Inferior parietal cortex (tissue), 1 donor: ENCODE data around the gene DHX8.

Source experiments
- DNase-seq: peaks from one replicate; pipeline ENCODE4 v3.0.0-alpha.2; 2016; ENCODE audit errors: extremely low spot score

DHX8 gene

DNA sequence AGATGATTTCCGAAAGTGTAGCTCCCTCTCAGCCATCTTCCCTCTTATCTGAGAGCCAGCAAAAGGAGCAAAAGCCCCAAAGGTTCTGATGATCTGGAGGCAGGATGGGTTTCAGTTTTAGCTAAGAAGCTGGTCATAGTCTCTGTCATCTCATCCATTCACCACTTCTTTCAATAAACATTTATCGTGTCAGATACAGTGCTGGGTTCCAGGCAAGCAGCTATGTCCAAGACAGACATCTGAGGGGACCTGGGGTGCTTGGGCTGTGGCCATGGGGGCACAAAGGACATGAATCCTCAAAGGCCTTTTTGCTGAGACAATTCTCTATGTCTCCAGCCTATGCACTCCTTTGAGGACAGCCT, 63.4 kb downstream of the DHX8 start:
- DNase-seq, result no peak

DNA sequence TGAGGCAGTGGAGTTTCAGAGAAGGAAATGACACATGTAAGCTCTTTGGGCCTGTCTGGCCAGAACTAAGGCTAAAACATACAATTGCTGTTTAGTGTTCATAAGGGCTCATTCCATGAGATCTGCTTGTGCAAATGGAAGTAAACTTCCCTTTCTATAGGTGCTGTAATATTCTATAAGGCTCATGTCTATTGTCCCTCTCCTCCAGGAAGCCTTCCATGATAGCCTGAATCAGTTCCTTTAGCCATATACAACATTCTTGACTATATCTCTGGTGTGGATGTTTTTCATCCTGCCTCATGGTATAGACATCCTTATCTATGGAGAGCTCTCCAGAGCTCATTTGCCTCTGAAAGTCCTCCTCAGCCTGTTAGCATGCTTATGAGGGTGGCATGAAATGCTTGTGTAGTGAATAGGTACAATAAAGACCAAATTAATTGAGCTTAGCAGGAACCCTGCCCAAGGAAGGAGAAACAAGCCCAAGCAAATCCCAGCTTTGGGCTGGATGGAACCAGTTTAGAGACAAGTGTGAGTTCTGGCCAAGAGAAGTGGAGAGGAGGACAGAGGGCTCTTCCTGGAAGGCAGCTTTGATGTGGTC, 64.0 kb downstream of the DHX8 start:
- no peak for DNase-seq

DNA sequence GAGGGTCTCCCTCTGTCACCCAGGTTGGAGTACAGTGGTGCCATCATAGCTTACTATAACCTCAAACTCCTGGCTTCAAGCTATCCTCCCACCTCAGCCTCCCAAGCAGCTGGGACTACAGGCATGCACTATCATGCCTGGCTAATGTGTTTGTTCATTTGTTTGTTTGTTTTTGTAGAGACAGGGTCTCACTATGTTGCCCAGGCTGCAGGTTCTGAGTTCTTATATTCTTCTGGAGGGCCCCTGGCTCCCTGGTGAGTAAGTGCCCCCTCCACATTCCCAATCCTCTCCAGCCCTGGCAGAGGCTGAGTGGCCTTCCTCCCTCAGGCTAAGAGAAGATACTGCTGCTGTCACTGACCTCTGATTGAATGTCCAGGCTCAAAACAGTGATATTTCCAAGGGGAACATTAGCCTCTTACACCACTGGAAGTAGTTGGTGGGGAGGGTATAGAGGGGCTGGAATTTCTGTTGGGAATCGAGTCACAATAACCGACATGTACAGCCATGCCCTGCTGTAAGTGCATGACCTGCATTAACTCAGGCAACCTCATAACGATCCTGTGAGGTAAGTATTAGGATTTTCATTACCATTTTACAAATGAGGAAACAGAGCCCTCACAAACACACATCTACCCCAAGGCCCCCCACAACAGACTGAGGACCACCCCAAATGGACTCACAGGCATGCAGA, 65.1 kb downstream of the DHX8 start:
- DNase-seq, result no peak

DNA sequence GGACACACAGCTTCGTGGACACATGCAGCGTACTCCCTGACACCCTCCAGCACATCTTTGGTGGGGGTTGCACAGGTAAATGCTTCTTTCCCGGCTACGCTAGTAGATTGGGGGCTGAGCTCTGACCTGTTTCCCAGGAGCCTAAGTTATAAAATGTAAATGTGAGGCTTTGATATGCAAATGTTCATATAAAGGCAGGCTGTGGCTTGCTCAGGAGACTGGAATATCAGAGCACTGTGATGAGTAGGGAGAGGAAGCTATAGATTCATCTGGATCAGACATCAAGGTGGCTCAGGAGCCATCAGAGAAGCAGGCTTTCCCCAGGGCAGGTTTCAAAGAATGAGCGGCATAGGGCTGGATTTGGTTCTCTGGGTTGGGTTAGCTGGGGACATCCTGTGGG, 65.7 kb downstream of the DHX8 start:
- DNase-seq, result no peak

DNA sequence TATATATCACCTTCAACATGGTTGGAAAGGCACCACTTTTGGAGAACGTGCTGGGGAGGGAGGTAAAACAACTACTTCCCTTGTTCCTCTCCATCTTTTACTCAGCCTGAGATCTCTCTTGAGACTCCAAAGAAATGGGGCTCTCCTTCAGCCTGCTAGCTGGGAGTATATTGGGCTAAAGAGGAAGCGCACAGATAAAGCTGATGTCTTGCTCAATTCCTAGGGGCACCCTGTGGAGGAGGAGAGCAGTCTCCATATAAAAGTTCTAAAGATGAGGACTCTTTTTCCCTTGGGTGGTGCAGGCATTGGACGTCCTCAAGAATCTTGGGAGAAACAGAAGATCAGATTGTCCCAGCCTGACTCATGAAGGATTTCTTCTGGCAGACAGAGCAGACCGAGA, 67.0 kb downstream of the DHX8 start:
- DNase-seq, result no peak

DNA sequence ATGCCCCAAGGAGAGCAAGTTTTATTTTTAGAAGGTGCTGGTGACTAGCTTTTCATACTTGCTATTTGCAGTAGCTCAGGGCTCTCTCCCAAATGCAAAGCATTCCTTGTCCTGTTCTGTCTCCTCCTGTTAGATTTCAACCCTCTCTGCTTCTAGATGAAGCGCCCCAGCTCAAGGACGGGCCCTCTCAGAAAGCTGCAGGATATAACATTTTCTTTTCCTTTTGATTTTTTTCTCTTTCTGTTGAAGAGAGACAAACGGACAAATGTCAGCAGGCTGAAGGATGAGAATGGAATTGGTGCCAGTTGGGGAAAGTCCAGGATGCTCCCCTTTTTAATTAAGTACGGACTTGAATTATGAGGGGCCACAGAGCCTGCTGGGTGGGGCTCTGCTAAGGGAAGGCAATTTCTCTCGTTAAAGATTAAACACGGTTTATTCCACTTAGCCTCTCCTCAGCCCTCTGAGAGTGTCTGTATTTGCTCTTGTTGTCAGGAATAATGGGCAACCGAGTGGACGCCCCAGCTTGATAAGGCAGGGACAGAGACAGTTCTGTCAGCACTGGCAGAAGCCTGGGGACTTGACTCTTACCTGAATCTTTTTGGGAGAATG, 68.6 kb downstream of the DHX8 start:
- no peak for DNase-seq

DNA sequence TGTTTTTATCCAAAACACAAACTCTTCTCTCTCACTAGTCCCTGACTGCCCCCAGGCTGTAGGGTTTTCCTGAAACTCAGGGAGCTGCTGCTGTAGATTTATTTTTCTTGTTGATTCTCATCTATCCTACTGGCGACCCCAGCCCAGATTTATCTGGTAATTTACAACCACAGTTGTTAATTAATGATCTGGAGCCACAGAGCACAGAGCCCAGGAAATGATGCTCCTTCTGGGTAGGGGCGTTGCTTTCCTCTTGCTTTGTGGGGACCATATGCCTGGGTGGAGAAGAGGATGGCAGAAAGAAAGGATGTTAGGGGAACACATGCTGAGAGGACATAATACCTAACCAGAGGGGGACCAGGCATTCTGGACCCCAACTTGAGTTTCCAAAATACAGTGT, 69.8 kb downstream of the DHX8 start:
- DNase-seq, result no peak

DNA sequence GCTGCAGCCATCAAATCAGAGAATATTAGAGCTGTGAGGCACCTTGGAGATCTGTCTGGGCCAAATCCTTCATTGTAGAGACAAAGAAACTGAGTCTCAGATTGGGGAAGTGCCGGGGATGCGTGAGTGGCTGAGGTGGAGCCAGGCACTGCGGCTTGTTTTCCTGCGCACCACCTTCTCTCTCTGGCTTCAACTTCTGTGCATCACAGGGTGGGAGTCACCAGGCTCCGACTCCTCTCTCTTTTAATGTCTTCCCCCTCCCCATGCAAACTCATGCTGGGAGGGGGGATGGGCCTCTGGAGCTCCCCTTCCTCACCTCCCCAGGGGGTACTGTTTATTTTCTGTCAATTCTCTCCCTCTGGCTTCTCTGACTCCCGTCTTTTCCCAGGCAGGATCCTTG, 71.1 kb downstream of the DHX8 start:
- no peak for DNase-seq

DNA sequence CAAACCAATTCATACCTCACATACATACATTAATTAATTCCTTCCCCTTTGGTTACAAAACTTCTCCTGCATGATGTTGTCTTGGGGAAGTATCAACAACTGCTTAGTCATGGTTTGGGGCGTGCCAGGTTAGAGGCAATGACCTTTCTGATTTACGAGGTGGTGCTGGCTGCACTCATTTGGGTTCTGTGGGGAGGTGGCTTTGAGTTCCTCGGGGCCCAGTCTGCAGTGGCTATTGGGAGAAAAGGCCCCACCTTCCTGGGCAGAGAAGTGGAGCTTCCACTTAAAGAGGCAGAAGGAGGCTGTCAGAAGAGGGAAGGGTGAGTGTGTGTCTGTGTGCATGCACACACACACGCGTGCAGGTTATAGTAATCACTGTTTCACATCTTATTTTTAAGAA, 72.5 kb downstream of the DHX8 start:
- DNase-seq, result no peak

DNA sequence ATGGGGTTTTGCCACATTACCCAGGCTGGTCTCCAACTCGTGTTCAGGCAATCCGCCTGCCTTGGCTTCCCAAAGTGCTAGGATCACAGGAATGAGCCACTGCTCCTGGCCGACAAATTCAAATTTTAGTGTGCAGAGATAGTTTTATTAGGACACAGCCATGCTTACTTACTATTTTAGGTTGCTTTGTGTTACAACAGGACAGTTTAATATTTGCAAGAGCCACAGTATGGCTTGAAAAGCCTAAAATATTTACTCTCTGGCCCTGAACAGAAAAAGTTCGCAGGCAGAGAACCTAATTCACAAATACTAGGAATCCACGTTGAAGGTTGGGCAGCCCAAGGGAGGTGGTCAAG, 75.0 kb downstream of the DHX8 start:
- DNase-seq, result no peak

DNA sequence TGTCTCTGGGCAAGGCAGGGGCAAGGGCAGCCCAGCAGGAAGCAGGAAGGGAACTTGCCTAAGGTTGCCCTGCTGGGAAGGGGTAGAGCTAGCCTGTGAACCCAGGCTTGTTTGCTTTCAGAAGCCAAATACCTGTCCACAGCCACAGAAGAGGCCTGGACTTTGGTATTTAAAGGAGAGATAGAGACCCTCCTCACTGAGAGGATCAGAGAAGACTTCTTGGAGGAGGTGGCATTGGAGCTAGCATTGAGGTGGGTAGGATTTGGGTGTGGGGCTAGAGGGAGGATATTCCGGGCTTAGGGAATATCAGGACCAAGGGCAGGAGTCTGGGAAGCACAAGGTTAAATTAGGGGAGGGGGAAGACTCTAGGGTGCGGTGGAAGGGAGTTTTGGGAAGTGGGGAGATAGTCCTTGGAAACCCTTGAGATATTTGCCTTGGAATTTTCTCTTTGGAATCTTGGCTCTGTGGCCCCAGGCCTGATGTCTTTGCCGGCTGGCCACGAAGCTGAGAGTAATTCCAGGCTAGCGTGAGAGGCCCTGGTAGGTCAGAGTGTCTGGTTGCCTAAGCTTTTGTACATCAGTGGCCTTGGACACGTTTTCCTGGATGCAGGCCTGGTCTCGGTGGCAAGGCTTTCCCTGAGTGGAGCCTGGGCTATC, 75.5 kb downstream of the DHX8 start:
- DNase-seq, result no peak

DNA sequence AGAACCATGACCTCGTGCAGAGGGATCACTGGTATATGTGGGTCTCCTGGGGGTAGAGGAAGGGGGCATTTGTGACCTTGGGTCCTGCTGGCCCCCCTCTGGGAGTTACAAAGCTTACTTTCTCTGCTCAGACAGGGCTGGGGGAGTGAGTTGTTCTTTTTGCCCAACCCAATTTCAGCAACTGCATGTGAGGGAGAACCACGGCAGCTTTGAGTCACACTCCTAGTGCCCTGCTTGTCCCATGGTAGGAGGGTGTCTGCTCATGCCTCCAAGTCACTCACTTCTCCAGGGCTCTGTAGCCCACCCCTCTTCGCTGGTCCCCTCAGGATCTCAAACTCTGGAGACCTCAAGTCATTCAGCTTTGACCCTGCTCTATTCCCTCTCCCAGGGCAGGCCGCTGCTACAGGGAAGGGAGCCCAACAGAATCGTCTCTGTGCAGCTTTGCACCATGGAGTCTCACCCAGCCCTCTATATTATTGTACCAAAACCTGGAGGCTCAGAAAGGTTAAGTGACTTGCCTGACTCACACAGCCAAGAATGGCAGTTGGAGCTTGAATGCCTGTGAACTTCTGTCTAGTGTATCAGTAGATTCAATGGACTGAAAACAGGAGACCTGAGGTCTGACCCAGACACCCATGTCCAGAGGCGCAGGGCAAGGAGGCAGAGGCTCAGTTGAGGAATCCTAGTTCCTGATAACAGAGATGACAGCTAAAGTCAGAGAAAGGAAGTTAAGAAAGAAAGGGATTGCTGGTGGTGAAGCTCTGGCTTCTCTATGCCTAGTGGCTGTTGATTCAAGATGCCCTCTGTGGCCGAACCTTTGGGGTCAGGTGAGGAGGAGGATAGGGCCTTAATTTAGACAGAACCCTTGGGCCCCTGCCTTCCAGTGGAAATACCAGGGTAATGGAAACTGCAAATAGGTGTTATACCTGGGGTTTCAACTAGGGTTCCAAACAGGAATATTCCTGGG, 77.0 kb downstream of the DHX8 start:
- no peak for DNase-seq

DNA sequence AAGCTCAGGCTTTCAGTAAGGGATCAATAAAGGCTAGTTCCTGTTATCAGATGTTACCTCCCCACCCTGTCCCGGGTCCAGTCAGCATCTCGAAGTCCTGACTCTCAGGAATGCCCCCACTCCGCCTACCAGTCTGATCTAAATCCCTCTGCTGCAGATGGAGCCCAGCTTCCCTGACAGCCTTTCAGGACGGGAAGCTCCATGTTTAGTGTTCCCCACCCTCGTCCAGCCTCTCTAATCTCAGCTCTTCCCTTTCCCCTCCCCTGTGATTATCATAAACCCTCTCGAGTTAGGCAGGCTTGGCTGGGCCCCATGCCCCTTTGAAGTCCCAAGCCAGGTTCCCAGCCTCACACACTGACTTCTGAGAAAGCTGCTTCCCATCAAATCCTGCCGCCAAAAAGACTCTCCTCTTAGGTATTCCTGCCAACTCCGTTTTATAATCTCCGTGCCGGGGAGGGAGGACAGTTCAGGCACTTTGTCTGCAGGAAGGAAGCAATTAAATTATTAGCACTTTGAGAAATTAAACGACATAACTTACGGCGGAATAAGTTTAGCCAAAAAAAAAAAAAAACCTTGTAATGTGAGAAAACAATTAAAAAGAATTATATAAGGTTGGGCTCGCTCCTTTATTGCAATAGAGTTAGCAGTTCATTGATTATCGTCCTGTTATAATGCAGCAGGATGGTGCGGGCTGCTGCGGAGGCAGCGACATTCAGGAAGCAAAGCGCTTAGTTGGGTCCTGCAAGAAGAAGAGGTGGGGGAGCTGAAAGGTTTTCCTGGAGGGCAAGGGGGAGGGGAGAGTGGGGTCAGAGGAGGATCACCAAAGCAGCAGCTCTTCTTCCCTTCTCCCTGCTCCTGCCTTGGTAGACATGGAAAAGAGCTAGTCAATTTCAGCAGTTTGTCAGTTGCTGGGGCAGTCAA, 79.2 kb downstream of the DHX8 start:
- DNase-seq, result no peak

DNA sequence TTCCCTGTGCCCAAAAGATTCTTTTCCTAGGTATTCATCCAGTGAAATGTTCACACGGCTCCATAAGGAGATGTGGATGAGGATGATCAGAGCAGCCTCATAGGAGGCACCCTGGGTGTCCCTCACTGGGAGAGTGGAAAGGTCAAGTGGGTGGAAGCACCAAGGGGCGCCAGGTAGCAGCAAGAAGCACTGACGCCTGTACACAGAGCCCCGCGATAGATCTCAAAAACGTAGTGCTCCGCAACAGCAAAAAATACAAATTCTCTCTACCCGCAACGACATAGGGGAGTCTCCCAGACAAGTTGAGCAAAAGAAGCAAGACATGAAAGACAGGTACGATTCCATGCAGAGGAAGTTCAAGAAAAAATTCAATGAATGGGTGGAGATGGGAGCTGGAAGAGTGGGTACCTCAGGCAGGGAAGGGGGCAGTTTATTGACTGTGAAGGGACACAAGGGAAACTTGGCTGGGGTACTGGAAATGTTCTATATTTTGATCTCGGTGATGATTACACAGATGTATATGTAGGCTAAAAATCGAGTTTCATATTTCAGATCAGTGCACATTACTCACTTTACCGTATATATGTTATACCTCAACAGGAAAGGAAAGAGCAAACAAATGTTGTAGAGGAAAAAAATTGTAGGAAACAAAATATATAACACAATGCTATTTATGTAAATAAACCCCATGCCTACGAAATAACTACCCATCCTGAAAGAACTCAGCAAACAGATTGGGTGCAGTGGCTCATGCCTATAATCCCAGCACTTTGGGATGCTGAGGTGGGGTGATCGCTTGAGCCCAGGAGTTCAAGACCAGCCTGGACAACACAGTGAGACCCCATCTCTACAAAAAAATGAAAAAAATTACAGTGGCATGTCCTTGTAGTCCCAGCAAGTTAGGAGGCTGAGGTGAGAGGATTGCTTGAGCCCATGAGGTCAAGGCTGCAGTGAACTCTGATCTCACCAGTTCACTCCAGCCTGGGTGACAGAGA, 80.1 kb downstream of the DHX8 start:
- DNase-seq, result no peak

DNA sequence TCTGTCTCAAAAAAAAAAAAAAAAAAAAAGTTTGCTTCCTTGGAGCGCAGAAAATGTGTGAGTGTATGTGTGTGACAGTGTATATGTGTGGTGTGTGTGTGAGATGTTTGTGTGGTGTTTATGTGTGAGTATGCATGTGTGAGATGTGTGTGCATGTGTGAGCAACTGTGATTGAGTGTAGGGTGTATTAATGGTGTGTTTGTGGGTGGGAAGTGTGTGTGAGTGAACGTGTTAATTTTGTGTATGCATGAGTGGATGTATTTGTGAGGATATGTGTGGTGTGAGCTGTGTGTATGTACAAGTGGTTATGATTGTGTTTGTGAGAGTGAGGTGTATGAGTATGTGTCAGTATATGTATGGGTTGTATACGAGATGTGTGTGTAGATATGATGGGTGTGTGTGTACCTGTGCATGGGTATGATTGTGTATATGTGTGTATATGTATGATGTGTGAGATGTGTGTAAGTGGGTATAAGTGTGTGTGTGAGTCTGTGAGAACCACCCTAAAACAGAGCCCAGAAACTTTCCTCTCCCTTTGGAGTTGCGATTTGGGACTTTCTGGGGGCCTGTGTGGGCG, 84.8 kb downstream of the DHX8 start:
- no peak for DNase-seq

DNA sequence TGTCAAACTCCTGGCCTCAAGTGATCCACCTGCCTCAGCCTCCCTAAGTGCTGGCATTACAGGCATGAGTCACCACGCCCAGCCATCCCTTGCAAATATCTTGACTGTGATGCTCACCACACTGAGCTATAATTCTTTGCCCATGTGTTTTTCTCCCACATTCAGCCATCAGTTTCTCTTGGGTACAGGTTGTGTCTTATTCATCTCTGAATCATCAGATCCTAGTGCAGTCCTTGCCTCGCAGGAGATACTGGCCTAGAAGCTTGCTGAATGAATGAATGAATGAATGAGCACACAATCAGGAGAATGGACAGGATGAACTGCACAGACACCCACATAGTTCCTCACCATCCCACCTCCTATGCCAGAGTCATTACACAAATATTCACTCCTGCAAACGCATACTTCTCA, 86.7 kb downstream of the DHX8 start:
- peak; percentile 29 for DNase-seq

DNA sequence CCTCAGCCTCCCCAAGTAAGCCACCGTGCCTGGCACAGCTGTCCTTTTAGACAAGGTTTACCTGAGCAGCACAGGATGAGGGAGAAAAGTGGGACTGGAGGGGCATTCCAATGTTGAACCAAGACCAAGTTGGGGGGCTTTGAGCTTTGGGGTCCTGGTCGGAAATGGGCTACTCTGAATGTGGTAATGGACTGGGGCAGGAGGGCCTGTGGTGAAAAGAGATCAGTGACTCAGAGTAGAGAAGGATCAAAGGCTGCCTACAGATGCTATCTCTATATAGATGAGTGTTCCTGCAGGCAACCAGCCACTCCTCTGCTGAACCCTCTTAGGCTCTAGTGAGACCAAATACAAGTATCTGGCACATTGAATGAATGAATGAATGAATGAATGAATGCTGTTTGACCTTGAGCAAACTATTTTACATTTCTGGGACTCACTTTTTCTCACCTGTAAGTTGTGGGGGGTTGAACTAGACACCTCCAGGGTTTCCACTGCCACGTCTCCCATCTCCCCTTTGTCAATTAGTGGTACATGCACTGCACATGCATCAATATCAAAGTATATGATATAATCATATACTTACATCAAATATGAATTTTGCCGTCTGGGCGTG, 88.7 kb downstream of the DHX8 start:
- no peak for DNase-seq

DNA sequence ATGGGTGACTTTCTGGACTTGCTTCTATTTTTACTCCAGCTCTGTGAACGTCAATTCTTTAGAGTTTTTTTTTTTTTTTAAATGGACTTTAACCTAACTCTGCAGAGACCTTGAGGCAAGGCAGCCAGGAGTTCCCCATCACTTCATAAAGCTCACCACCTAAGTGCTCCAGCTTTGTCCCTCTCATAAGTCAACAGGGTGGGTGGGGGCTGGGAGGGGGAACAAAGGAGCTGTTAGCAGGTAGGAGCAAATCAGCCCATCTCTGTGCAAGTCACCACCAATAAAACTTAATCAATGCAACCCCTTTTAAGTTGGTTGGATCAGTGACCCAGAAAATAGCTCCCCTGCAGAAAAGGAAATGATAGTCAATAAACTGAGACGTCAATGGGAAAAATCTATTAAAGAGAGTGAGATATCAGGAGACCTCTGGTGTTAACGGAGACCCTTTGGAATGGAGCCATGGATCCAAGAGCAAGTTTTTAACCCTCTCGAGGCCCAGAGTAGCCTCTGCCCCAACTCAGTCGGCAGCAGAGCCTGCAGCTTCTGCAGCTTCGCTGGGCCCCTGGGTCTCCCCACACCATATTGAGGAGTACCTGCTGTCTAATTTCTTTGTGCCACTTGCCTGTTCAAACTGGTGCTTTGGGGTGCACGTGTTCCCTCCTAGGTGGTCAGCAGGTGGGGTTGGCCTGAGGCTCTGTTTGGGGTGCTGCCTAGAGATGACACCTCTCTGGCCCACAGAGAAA, 90.0 kb downstream of the DHX8 start:
- no peak for DNase-seq
